ENCODE results near the gene COMMD3.

DNA sequence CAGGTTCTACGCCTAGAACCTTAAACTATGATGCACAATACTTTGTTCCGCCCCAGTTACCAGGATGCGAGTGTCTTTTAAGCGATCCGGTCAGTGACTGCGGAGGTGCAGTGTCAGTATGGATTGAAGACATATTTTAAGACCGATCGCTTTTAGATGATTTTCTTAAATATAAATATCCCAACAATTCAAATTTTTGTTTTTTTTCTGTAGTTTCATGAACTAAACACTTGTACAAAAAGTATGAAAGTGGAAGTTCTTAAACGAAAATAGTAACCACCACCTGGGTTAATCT lies 835 bp downstream of the COMMD3 start:
- TF ChIP-seq CTCF (IDR thresholded peaks at IDR 0.05) (no peak), POLR2A (IDR thresholded peaks at IDR 0.05) (no peak)

Measured in thyroid gland (tissue), 4 donors.